ENCODE data around the gene TXNL4B.

TXNL4B gene

GRCh38 chr16:72093448-72094265, at the start of gene TXNL4B, which contains the start of gene DHX38:
Gene TXNL4B (minus strand): TSS chr16:72093620. CDS start chr16:72090749, 2,871 bp downstream.
Gene DHX38 (plus strand): TSS chr16:72093847. CDS start chr16:72096158, 2,311 bp downstream.
- in situ Hi-C loops (cut with MboI; ENCODE audit: low sequenced_read_pairs) = no loop called here

GRCh38 chr16:72142476-72142875, 49.1 kb upstream of the TXNL4B start:
- in situ Hi-C loops (cut with MboI; ENCODE audit: low sequenced_read_pairs) = no loop called here

DNA sequence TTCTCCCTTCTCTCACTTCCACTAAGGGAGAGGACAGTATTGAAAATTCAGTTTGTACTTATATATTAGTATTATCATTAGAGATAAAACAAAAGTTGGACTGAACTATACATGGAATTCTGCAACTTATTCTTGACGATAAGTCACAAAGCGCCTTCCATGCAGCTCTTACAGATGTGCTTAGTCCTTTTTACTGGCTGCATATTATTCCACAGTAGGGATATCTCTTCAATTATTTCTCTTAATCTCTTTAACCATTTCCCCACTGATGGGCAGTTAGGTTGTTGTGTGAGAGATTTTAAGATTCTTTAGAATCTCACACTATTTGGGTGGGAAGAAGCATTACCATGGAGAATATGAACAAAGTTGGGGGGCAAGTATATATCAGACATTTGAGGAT, 46.5 kb upstream of the TXNL4B start:
- in situ Hi-C loops (cut with MboI; ENCODE audit: low sequenced_read_pairs) = no loop called here

DNA sequence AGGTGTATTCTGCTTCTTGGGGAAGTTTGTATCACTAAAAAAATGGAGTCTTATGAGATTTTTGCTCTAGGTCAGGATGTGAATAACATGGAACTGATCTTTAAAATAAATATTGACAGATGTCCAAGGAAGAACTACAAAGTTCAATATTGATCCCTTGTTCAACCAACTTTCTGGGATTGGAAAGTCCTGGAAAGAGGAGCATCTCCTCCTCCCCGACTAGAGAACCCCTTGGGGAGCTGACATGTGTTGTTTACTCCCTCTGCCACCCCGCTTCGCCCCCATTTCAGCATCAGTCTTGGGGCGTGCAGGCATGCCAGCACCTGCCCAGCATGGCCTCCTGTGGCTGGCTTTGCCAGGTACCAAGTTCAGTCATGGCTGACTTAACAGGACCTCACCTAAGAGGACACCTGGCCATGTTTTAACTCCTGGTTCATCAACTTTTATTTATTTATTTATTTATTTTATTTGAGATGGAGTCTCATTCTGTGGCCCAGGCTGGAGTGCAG, 44.7 kb upstream of the TXNL4B start:
- in situ Hi-C loops (cut with MboI; ENCODE audit: low sequenced_read_pairs) = no loop called here

GRCh38 chr16:72137380-72138063, 44.1 kb upstream of the TXNL4B start:
- in situ Hi-C loops (cut with MboI; ENCODE audit: low sequenced_read_pairs) = no loop called here

DNA sequence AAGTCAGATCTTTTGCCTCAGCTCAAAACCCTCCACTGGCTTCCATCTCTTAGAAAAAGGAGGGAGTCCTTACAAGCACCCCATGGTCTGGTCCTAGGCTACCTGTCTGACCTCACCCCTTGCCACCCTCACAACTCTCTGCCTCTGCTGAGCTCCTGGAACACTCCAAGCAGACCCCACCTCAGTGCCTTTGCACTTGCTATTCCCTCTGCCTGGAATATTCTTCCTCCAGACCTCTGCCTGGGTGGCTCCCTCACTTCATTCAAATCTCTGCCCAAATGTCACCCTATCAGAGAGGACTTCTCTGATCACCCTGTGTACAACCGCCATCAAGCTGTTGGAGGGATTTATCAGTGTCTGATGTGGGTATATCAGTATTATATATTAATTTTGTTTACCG, 41.1 kb upstream of the TXNL4B start:
- in situ Hi-C loops (cut with MboI; ENCODE audit: low sequenced_read_pairs) = no loop called here

- in situ Hi-C loops (cut with MboI; ENCODE audit: low sequenced_read_pairs) = no loop called here
Observed at GRCh38 chr16:72132726-72133125, 39.3 kb upstream of the TXNL4B start.

- in situ Hi-C loops (cut with MboI; ENCODE audit: low sequenced_read_pairs) = no loop called here
Observed at GRCh38 chr16:72131036-72131435, 37.6 kb upstream of the TXNL4B start.

GRCh38 chr16:72129976-72130656, 36.7 kb upstream of the TXNL4B start:
- in situ Hi-C loops (cut with MboI; ENCODE audit: low sequenced_read_pairs) = loop anchor here (10.0 kb wide), 1 partner anchor 345 kb away; no protein-coding TSS in a partner anchor

DNA sequence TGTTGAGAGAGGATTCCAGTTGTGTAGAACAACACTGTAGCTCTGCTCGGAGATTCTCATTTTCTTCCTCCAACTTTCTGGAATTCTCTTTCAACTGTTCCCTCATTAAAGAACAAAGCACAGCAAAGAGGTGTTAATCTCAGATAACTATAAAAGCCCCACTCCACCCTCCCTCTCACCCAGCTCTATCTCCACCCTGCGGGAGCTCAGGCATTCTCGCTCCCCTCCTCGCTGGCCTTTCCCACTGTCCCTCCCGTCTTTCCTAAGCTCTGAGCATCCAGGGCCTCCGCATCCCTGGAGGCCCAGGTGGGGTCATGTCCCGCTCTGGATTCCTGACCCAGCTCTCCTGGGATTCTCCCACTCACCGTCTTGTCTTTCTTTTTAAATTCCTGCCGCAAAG, 35.3 kb upstream of the TXNL4B start:
- in situ Hi-C loops (cut with MboI; ENCODE audit: low sequenced_read_pairs) = loop anchor here (10.0 kb wide), 1 partner anchor 346 kb away; no protein-coding TSS in a partner anchor

DNA sequence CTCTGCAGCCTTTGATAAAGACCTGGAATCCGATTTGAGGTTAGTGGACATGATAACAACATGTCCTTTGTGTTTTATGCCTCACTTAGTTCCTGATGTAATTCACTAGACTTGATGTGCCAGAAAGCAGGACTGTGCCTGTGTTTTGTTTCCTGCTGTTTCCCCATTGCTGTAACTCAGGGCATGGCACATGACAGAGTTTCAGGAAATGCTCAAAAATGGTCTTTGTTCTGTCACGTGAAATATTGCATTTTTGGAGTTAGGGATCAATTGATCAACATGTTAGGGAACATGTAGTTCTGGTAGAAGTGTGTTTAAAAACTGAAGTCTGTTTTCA, 33.0 kb upstream of the TXNL4B start:
- in situ Hi-C loops (cut with MboI; ENCODE audit: low sequenced_read_pairs) = loop anchor here (10.0 kb wide), 1 partner anchor 348 kb away; no protein-coding TSS in a partner anchor

DNA sequence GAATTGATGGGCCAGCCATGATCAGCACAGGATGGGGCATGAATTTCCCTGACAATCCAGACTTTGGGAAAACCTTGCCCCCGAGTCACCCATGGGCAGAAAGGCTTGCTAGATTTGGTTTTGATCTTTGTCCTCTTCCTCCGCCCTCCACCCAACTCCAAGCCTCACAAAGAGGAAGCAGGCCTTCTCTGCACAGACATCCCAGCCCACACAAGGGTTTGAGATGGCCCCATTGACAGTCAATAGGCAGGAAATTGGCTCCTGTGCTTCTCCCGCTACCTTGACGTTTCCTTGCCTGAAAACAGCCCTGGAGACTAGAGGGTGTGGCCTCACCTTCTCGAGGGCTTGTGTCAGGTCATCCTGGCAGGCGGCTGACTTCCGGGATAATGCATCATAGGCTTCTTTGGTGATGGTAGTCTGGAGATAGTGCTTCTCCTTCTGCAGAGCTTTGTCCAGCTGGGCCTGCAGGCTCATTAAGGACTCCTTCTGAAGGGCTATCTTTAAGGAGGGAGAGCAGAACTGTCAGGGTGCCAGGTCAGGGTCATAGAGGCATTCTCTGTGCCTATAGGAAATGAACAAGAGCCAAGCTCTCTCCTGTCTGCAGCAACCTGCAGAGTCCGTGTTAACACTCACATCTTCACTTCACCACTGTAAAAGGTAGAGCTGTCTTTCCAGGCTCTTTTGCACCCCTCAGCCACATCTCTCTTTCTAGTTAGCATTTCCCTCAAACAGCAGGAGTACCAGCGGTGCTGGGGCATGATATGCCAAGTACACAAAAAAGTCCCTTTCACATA, 32.4 kb upstream of the TXNL4B start:
- in situ Hi-C loops (cut with MboI; ENCODE audit: low sequenced_read_pairs) = loop anchor here (10.0 kb wide), 1 partner anchor 349 kb away; no protein-coding TSS in a partner anchor

DNA sequence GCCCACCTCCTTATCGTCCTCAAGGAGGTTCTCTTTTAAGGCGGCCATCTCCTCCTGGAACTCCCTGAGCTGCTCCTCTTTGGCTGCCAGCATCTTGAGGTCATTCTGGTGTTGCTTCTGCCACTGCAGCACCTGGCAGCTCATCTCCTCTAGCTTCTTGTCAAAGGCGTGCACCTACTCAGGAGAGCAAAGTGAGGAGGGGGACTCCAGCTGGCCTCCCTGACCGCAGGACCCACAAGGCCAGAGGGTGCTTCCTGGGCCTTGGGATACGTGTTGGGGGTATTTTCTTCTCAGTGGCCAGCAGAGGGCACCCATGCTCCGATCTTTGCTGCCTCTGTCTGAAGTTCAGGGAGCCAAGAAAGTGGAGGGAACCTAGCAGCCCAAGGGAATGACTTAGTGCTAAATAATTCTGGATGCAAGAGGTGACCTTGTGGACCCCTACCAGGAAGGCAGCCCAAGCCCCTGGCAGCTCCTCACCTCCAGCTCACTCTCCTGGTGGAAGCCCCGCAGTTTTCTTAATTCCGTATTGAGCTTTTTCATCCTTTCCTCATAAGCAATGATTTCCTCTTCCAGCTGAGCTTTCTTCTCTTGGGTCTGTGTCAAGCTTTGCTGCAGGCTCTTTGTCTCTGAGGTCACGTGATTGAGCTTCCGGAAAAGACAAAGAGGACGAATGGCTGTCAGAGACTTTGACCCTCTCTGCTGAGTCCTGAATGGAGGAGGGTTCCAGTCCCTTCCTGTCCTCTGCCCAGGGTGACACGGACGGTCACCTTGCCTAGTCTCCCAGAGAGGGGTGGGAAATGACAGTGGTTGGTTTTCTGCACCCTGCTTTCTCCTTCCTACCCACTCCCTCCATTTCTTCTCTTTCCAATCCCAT, 31.6 kb upstream of the TXNL4B start:
- in situ Hi-C loops (cut with MboI; ENCODE audit: low sequenced_read_pairs) = loop anchor here (10.0 kb wide), 1 partner anchor 350 kb away; no protein-coding TSS in a partner anchor

GRCh38 chr16:72124148-72124547, 30.7 kb upstream of the TXNL4B start:
- in situ Hi-C loops (cut with MboI; ENCODE audit: low sequenced_read_pairs) = loop anchor here (10.0 kb wide), 1 partner anchor 351 kb away; no protein-coding TSS in a partner anchor

DNA sequence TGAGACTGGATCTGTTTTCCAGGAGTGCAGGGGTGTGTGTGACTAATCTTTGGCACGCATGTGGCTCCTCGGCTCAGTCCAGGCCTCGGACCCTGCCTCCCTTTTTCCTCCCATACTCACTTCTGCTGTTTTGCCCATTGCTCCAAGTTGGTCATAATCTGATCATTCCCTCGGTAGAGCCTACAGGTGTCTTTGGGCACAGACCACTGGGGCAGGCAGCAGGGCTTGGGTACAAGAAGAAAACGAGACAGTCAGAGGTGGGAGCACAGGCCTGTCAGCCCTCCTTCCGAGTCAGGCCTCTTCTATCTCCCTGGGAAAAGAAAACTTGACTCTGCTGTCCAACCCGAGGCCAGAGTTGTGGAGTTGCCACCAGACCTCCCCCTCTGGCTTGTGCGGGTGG, 30.0 kb upstream of the TXNL4B start:
- in situ Hi-C loops (cut with MboI; ENCODE audit: low sequenced_read_pairs) = loop anchor here (10.0 kb wide), 1 partner anchor 351 kb away; no protein-coding TSS in a partner anchor

- in situ Hi-C loops (cut with MboI; ENCODE audit: low sequenced_read_pairs) = loop anchor here (10.0 kb wide), 1 partner anchor 352 kb away; no protein-coding TSS in a partner anchor
Observed at GRCh38 chr16:72122916-72123315, 29.5 kb upstream of the TXNL4B start.

- in situ Hi-C loops (cut with MboI; ENCODE audit: low sequenced_read_pairs) = loop anchor here (10.0 kb wide), 1 partner anchor 352 kb away; no protein-coding TSS in a partner anchor
Observed at GRCh38 chr16:72122308-72122707, 28.9 kb upstream of the TXNL4B start.

- in situ Hi-C loops (cut with MboI; ENCODE audit: low sequenced_read_pairs) = loop anchor here (10.0 kb wide), 1 partner anchor 355 kb away; no protein-coding TSS in a partner anchor
Observed at GRCh38 chr16:72120026-72120425, 26.6 kb upstream of the TXNL4B start.

DNA sequence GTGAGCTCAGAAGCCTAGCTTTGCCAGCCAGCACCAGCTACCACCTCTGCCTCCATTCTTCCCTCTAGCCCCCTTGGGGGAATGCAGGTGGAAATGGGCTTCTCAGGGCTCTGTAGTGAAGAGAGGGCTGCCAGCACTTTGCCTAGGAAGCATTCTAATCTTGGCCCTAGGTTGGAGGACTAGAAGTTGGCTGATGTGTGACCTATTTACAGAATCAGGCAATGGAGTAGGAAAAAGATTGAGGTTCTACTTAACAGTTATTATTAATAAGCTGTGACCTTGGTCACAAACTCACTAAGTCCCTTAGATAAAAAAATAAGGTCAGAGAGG, 20.2 kb upstream of the TXNL4B start:
- in situ Hi-C loops (cut with MboI; ENCODE audit: low sequenced_read_pairs) = no loop called here

Data from HL-60/S4 (cell line).